ENCODE results near the gene CDS2.

- TF ChIP-seq EZH2phosphoT487 (IDR thresholded peaks at IDR 0.05; ENCODE audit: borderline replicate concordance, low read length) = no peak
- TF ChIP-seq CTCF (conservative IDR thresholded peaks at IDR 0.05; ENCODE audit: low read depth, low read length) = no peak
- no peak for TF ChIP-seq EZH2 (IDR thresholded peaks at IDR 0.05; ENCODE audit: low read length, unreplicated experiment)
These were observed 43.5 kb downstream of the CDS2 start for GRCh38 chr20:5170341-5170740.
